ENCODE measurements around the gene PLCH1.

GRCh38 chr3:155367506-155367905, 377.4 kb downstream of the PLCH1 start:
- TF ChIP-seq CTCF (conservative IDR thresholded peaks at IDR 0.05; ENCODE audit: low read depth, low read length) (no peak), EZH2 (IDR thresholded peaks at IDR 0.05; ENCODE audit: low read length, unreplicated experiment) (no peak)
